ENCODE data around the gene NR3C2.

NR3C2 gene

DNA sequence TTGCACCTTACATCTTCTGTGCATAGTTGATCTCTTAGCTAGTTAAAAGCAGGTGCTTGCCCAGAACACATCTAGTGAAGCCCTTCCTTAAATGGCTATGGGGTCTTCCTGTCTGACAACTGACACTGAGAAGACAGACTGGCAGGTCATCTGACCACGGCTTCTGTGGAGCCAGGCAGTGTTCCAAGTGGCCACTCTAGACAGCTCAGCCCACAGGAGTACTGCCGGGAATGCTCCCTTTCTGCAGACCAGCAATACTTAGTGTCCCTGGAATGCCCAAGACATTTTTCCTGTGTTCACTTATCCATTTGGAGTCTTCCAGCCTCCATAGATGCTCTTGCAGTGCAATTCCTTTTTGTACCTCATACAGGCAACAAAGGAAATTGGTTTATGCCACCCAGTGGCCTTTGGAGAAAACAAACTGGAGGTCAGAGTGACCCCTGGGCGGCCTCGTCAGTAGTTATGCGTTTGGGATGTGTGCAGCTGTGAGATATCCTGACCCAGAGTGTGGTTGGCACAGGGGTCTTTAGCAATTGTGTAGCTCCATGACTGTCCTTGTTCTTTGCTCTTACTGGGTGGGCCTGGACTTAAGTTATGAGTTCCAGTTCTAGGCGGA, 374.8 kb downstream of the NR3C2 start:
- ATAC-seq, result peak; percentile 62
- TF ChIP-seq OSR1 (CRISPR knock-in tag; IDR thresholded peaks at IDR 0.05), result no peak
- 0 out of 2 replicates have a peak, but pooled peaks have one; percentile 11 for TF ChIP-seq ISL1 (CRISPR knock-in tag; IDR thresholded peaks at IDR 0.05)
- TF ChIP-seq, protein P1, sequence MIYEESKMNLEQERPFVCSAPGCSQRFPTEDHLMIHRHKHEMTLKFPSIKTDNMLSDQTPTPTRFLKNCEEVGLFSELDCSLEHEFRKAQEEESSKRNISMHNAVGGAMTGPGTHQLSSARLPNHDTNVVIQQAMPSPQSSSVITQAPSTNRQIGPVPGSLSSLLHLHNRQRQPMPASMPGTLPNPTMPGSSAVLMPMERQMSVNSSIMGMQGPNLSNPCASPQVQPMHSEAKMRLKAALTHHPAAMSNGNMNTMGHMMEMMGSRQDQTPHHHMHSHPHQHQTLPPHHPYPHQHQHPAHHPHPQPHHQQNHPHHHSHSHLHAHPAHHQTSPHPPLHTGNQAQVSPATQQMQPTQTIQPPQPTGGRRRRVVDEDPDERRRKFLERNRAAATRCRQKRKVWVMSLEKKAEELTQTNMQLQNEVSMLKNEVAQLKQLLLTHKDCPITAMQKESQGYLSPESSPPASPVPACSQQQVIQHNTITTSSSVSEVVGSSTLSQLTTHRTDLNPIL (CRISPR knock-in tag; IDR thresholded peaks at IDR 0.05; ENCODE audit: low read depth), result no peak

DNA sequence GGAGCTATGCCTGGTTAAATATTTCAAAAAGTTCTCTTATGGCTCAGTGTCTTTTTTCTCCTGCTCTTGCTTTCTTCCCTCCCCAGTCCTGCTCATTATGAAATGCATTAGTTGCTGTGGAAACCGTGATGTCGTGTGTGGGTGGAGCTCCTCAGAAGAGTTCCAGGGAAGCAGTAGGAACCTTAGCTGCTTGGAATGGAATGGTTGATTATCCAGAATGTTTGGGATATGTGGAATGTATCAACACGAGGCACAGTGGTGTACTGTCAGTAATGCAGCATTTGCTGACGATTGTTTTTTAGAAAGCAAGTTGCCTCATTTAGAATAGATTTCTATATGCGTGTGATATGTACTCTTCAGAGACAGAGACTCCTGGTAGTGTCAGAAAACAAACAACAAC, 377.1 kb downstream of the NR3C2 start:
- peak; percentile 24; the same call in 2 of the 3 replicates for ATAC-seq
- no peak for TF ChIP-seq GLIS3 (CRISPR knock-in tag; IDR thresholded peaks at IDR 0.05)
- TF ChIP-seq ZNF70 (CRISPR knock-in tag; IDR thresholded peaks at IDR 0.05), result no peak
- TF ChIP-seq ZFP3 (CRISPR knock-in tag; IDR thresholded peaks at IDR 0.05), result no peak
- no peak for TF ChIP-seq ISL1 (CRISPR knock-in tag; IDR thresholded peaks at IDR 0.05)
- TF ChIP-seq SNAI2 (CRISPR knock-in tag; IDR thresholded peaks at IDR 0.05), result no peak
- TF ChIP-seq ZFP30 (CRISPR knock-in tag; IDR thresholded peaks at IDR 0.05), result no peak
- no peak for TF ChIP-seq OSR1 (CRISPR knock-in tag; IDR thresholded peaks at IDR 0.05)
- TF ChIP-seq, protein P2, sequence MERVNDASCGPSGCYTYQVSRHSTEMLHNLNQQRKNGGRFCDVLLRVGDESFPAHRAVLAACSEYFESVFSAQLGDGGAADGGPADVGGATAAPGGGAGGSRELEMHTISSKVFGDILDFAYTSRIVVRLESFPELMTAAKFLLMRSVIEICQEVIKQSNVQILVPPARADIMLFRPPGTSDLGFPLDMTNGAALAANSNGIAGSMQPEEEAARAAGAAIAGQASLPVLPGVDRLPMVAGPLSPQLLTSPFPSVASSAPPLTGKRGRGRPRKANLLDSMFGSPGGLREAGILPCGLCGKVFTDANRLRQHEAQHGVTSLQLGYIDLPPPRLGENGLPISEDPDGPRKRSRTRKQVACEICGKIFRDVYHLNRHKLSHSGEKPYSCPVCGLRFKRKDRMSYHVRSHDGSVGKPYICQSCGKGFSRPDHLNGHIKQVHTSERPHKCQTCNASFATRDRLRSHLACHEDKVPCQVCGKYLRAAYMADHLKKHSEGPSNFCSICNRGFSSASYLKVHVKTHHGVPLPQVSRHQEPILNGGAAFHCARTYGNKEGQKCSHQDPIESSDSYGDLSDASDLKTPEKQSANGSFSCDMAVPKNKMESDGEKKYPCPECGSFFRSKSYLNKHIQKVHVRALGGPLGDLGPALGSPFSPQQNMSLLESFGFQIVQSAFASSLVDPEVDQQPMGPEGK (CRISPR knock-in tag; IDR thresholded peaks at IDR 0.05; ENCODE audit: borderline replicate concordance), result no peak
- TF ChIP-seq, protein P1 (CRISPR knock-in tag; IDR thresholded peaks at IDR 0.05; ENCODE audit: low read depth), result no peak
- no peak for TF ChIP-seq ZC3H10 (CRISPR knock-in tag; IDR thresholded peaks at IDR 0.05)

DNA sequence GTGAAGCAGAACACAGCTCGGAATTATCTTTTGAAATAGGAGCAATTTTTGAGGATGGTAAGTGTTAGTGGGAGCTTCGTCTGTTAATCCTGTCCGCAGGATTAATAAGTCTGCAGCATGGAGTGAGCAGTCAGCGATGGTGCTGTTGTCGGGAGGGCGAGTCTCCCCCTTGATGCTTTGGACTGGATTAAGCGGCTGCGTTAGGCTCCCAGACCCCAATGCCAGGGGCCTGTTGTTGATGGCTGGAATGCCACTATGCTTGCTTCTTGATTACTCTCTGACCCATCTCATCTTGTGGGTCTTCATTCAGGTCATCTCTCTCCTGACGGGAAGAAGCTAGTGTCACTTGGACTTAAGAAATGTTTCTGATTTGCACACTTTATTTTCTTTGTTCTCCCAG, 377.8 kb downstream of the NR3C2 start:
- no peak for ATAC-seq
- TF ChIP-seq, protein P3, sequence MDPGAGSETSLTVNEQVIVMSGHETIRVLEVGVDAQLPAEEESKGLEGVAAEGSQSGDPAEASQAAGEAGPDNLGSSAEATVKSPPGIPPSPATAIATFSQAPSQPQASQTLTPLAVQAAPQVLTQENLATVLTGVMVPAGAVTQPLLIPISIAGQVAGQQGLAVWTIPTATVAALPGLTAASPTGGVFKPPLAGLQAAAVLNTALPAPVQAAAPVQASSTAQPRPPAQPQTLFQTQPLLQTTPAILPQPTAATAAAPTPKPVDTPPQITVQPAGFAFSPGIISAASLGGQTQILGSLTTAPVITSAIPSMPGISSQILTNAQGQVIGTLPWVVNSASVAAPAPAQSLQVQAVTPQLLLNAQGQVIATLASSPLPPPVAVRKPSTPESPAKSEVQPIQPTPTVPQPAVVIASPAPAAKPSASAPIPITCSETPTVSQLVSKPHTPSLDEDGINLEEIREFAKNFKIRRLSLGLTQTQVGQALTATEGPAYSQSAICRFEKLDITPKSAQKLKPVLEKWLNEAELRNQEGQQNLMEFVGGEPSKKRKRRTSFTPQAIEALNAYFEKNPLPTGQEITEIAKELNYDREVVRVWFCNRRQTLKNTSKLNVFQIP (CRISPR knock-in tag; IDR thresholded peaks at IDR 0.05; ENCODE audit: borderline replicate concordance, low read depth), result no peak
- TF ChIP-seq ZFP30 (CRISPR knock-in tag; IDR thresholded peaks at IDR 0.05) (no peak), TCF4 (CRISPR knock-in tag; IDR thresholded peaks at IDR 0.05; ENCODE audit: borderline replicate concordance) (no peak), ZC3H10 (CRISPR knock-in tag; IDR thresholded peaks at IDR 0.05) (no peak), ISL1 (CRISPR knock-in tag; IDR thresholded peaks at IDR 0.05) (no peak), BACH2 (CRISPR knock-in tag; IDR thresholded peaks at IDR 0.05; ENCODE audit: borderline replicate concordance) (no peak), ARNTL (CRISPR knock-in tag; IDR thresholded peaks at IDR 0.05; ENCODE audit: borderline replicate concordance, low read depth) (no peak)
- TF ChIP-seq, protein P2 (CRISPR knock-in tag; IDR thresholded peaks at IDR 0.05; ENCODE audit: borderline replicate concordance), result no peak
- TF ChIP-seq, protein P1 (CRISPR knock-in tag; IDR thresholded peaks at IDR 0.05; ENCODE audit: low read depth), result no peak
- TF ChIP-seq, protein P4, sequence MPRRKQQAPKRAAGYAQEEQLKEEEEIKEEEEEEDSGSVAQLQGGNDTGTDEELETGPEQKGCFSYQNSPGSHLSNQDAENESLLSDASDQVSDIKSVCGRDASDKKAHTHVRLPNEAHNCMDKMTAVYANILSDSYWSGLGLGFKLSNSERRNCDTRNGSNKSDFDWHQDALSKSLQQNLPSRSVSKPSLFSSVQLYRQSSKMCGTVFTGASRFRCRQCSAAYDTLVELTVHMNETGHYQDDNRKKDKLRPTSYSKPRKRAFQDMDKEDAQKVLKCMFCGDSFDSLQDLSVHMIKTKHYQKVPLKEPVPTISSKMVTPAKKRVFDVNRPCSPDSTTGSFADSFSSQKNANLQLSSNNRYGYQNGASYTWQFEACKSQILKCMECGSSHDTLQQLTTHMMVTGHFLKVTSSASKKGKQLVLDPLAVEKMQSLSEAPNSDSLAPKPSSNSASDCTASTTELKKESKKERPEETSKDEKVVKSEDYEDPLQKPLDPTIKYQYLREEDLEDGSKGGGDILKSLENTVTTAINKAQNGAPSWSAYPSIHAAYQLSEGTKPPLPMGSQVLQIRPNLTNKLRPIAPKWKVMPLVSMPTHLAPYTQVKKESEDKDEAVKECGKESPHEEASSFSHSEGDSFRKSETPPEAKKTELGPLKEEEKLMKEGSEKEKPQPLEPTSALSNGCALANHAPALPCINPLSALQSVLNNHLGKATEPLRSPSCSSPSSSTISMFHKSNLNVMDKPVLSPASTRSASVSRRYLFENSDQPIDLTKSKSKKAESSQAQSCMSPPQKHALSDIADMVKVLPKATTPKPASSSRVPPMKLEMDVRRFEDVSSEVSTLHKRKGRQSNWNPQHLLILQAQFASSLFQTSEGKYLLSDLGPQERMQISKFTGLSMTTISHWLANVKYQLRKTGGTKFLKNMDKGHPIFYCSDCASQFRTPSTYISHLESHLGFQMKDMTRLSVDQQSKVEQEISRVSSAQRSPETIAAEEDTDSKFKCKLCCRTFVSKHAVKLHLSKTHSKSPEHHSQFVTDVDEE (CRISPR knock-in tag; IDR thresholded peaks at IDR 0.05), result no peak
- TF ChIP-seq, protein P5, sequence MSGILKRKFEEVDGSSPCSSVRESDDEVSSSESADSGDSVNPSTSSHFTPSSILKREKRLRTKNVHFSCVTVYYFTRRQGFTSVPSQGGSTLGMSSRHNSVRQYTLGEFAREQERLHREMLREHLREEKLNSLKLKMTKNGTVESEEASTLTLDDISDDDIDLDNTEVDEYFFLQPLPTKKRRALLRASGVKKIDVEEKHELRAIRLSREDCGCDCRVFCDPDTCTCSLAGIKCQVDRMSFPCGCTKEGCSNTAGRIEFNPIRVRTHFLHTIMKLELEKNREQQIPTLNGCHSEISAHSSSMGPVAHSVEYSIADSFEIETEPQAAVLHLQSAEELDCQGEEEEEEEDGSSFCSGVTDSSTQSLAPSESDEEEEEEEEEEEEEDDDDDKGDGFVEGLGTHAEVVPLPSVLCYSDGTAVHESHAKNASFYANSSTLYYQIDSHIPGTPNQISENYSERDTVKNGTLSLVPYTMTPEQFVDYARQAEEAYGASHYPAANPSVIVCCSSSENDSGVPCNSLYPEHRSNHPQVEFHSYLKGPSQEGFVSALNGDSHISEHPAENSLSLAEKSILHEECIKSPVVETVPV (CRISPR knock-in tag; IDR thresholded peaks at IDR 0.05), result no peak
